SK-N-SH (cell line): ENCODE data around the gene MS4A4E. TPM values are rescaled to one million over a fixed set of nuclear protein-coding genes. Genes with fewer than 3 reads are reported as not detected.

Source experiments
- CTCF ChIA-PET: fragments of 300-600, 350-600 bp; formaldehyde crosslinking; extraction: SDS; loops from one replicate; lab custom pipeline; 2021; lab: Yijun Ruan, JAX
- POLR2A ChIA-PET: fragments of 350-600 bp; sonication (Branson Sonifier 250); formaldehyde crosslinking; extraction: SDS; loops from one replicate; lab custom pipeline; 2020; ENCODE audit warnings: antibody characterized with exemption, inconsistent platforms; lab: Yijun Ruan, JAX
- DNase-seq: peaks from one replicate; pipeline ENCODE4 v3.0.0; 2012
- H2AFZ ChIP-seq: fragments of 200-600 bp; sonication (generic); 2 replicates; pipeline ENCODE4 v1.8.1; 2016; ENCODE audit warnings: antibody characterized with exemption, mild to moderate bottlenecking, low read depth
- H3F3A ChIP-seq: fragments of 200-600 bp; sonication (generic); replicated peaks from 2 replicates; pipeline ENCODE3; 2016; ENCODE audit warnings: antibody characterized with exemption, mild to moderate bottlenecking; ENCODE audit not compliant: insufficient read depth
- H3K27ac ChIP-seq, 2 experiments: fragments of 200-500 bp in 1 of 2; fragments of 200-600 bp in 1 of 2; sonication (Bioruptor generic) in 1 of 2; sonication (generic), shearing (Covaris generic) in 1 of 2; 2 replicates each; pipeline versions ENCODE4 v1.5.1 to v1.6.1; 2014 to 2016; ENCODE audit warnings: low read depth in 2 of 2, inconsistent platforms in 1 of 2, low read length in 1 of 2, mild to moderate bottlenecking in 1 of 2, mixed read lengths in 1 of 2
- H3K27me3 ChIP-seq: fragments of 200-600 bp; sonication (generic), shearing (Covaris generic); 2 replicates; pipeline ENCODE4 v1.6.1; 2016; ENCODE audit warnings: mixed run types; ENCODE audit not compliant: insufficient read depth
- H3K36me3 ChIP-seq, 2 experiments: fragments of 200-500 bp in 1 of 2; fragments of 200-600 bp in 1 of 2; sonication (Bioruptor generic) in 1 of 2; sonication (generic) in 1 of 2; replicated peaks in 1 of 2; 2 replicates each; pipeline versions ENCODE3 to v1.5.1; 2014 to 2016; ENCODE audit warnings: low read length in 1 of 2, mild to moderate bottlenecking in 1 of 2; ENCODE audit not compliant: insufficient read depth in 2 of 2, control insufficient read depth in 1 of 2
- H3K4me1 ChIP-seq, 2 experiments: fragments of 200-500 bp in 1 of 2; fragments of 200-600 bp in 1 of 2; sonication (Bioruptor generic) in 1 of 2; sonication (generic), shearing (Covaris generic) in 1 of 2; 2 replicates each; pipeline versions ENCODE4 v1.5.1 to v1.6.1; 2014 to 2016; ENCODE audit warnings: low read depth in 1 of 2, low read length in 1 of 2, mixed run types in 1 of 2; ENCODE audit not compliant: insufficient read depth in 2 of 2, control insufficient read depth in 1 of 2
- H3K4me2 ChIP-seq: fragments of 200-600 bp; sonication (generic), shearing (Covaris generic); 2 replicates; pipeline ENCODE4 v1.6.1; 2017; ENCODE audit warnings: mixed run types
- H3K4me3 ChIP-seq, 2 experiments: fragments of 200-500 bp in 1 of 2; fragments of 200-600 bp in 1 of 2; sonication (Bioruptor generic) in 1 of 2; sonication (generic), shearing (Covaris generic) in 1 of 2; 2 replicates each; pipeline versions ENCODE4 v1.5.1 to v1.8.1; 2014 to 2016; ENCODE audit warnings: low read depth in 2 of 2, inconsistent platforms in 1 of 2, low read length in 1 of 2, mild to moderate bottlenecking in 1 of 2, mixed read lengths in 1 of 2, moderate library complexity in 1 of 2
- H3K79me2 ChIP-seq: fragments of 200-600 bp; sonication (generic); 2 replicates; pipeline ENCODE4 v1.8.1; 2017; ENCODE audit warnings: mild to moderate bottlenecking; ENCODE audit not compliant: insufficient read depth
- H3K9ac ChIP-seq: fragments of 200-600 bp; sonication (generic); 2 replicates; pipeline ENCODE4 v1.6.1; 2017; ENCODE audit warnings: mixed run types
- H3K9me2 ChIP-seq: fragments of 200-600 bp; sonication (generic); 2 replicates; pipeline ENCODE4 v1.6.1; 2017; ENCODE audit warnings: mixed run types
- H3K9me3 ChIP-seq: fragments of 200-600 bp; sonication (generic); 2 replicates; pipeline ENCODE4 v1.6.1; 2017; ENCODE audit warnings: mixed run types, mild to moderate bottlenecking, moderate library complexity
- H4K20me1 ChIP-seq: fragments of 200-600 bp; sonication (generic); 2 replicates; pipeline ENCODE4 v1.6.1; 2017; ENCODE audit warnings: mild to moderate bottlenecking, mixed run types; ENCODE audit not compliant: insufficient read depth
- EZH2phosphoT487 ChIP-seq: fragments of 200-600 bp; sonication (generic); IDR thresholded peaks from 2 replicates; pipeline ENCODE4 v1.6.1; 2017; ENCODE audit warnings: low read depth, mixed run types, mild to moderate bottlenecking, antibody characterized with exemption, moderate library complexity, borderline replicate concordance
- FOSL2 ChIP-seq: IDR thresholded peaks from 2 replicates; pipeline ENCODE4 v1.4.0; 2012; ENCODE audit warnings: low read depth, mild to moderate bottlenecking, moderate library complexity, borderline replicate concordance
- MEF2A ChIP-seq: IDR thresholded peaks from 2 replicates; pipeline ENCODE4 v1.4.0; 2012; ENCODE audit warnings: low read depth, borderline replicate concordance
- NRF1 ChIP-seq: IDR thresholded peaks from 2 replicates; pipeline ENCODE4 v1.6.1; 2012; ENCODE audit warnings: low read depth, mild to moderate bottlenecking, low read length
- POLR2AphosphoS5 ChIP-seq: IDR thresholded peaks from 2 replicates; pipeline ENCODE4 v1.6.1; 2012; ENCODE audit warnings: low read depth, low read length
- RAD21 ChIP-seq: IDR thresholded peaks from 2 replicates; pipeline ENCODE4 v1.6.1; 2012; ENCODE audit warnings: mild to moderate bottlenecking, low read length
- RFX5 ChIP-seq: IDR thresholded peaks from 2 replicates; pipeline ENCODE4 v1.6.1; 2012; ENCODE audit warnings: mild to moderate bottlenecking, improper control_type of control experiment, low read length
- TCF12 ChIP-seq: IDR thresholded peaks from 2 replicates; pipeline ENCODE4 v1.4.0; 2012
- TEAD4 ChIP-seq: IDR thresholded peaks from 2 replicates; pipeline ENCODE4 v1.4.0; 2012; ENCODE audit warnings: mild to moderate bottlenecking, borderline replicate concordance; ENCODE audit not compliant: insufficient read depth
- YY1 ChIP-seq: IDR thresholded peaks from 2 replicates; pipeline ENCODE4 v1.4.0; 2012; ENCODE audit warnings: low read depth, mild to moderate bottlenecking
- WGBS: methylation state at CpG from one replicate; pipeline ENCODE4 v1.1.6; 2017; ENCODE audit warnings: low lambda C conversion rate; 5-methylcytosine and 5-hydroxymethylcytosine counted together
- polyA plus RNA-seq, 3 experiments: library from polyadenylated mRNA; depleted of rRNA; stranded (reverse); fragments of >200 nt; gene quantifications; 2 replicates each; pipeline ENCODE4 v1.2.3, GENCODE V29; 2012
- TF ChIP-seq, protein P1 (sequence below): fragments of 150-350 bp; IDR thresholded peaks from 2 replicates; pipeline ENCODE4 v1.6.1; 2017; ENCODE audit warnings: antibody characterized with exemption, low read length, low read depth, borderline replicate concordance
- TF ChIP-seq, protein P2 (sequence below): fragments of 200-600 bp; sonication (generic); IDR thresholded peaks from 2 replicates; pipeline ENCODE4 v1.6.1; 2017; ENCODE audit warnings: antibody characterized with exemption, mild to moderate bottlenecking, moderate library complexity
- TF ChIP-seq, protein P3 (sequence below): fragments of 150-350 bp; IDR thresholded peaks from 2 replicates; pipeline ENCODE4 v1.6.1; 2016; ENCODE audit warnings: mild to moderate bottlenecking, low read depth, low read length
- TF ChIP-seq, protein P4 (sequence below): IDR thresholded peaks from 2 replicates; pipeline ENCODE4 v1.4.0; 2012; ENCODE audit warnings: low read depth, borderline replicate concordance

MS4A4E gene
- polyA plus RNA-seq, 1 of the 3 experiments (the other 2 are of a cell fraction) = not detected

DNA sequence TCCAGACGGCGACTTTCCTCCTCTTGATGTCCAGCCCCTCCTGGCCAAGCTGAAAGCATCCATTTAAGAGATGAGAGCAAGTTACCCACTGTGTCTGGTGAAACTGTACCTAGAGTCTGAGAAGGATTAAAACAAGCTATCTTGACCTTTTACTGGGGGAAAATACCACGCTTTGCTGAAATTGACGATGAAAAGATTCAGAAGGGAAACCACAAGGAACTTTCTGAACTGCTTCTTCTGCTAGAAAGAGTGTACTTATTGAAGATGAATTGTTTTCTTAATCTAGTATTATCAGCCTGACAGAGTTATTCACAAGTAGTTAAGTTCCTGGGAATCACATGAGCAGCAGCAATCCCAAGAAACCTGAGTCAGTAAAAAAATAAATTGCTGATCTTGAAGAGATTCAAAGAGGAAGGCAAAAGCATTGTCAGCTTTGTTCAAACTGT, 47.0 kb downstream of the MS4A4E start:
- ChIA-PET POLR2A (no interaction called here), CTCF (interaction anchor here (1.1 kb wide), 1 partner anchor 18 kb away, joined by 3 read pairs; no protein-coding TSS in a partner anchor)
- Histone ChIP-seq H3K79me2 (no peaks in the 10 kb centered on the region), H3K9me3 (no peaks in the 10 kb centered on the region), H4K20me1 (no peaks in the 10 kb centered on the region), H3K9me2 (no peaks in the 10 kb centered on the region), H3F3A (no peaks in the 10 kb centered on the region), H3K9ac (no peak overlapping the region), H3K27me3 (no peaks in the 10 kb centered on the region), H3K36me3 (no peaks in the 10 kb centered on the region), H2AFZ (no peak overlapping the region), H3K27ac (no peak overlapping the region), H3K4me2 (no peak overlapping the region), H3K4me3 (no peak overlapping the region), H3K4me1 (no peaks in the 10 kb centered on the region)
- 15% methylated on average over 4 of the region's 4 CpGs for WGBS
- no peak for DNase-seq
- TF ChIP-seq, protein P1, sequence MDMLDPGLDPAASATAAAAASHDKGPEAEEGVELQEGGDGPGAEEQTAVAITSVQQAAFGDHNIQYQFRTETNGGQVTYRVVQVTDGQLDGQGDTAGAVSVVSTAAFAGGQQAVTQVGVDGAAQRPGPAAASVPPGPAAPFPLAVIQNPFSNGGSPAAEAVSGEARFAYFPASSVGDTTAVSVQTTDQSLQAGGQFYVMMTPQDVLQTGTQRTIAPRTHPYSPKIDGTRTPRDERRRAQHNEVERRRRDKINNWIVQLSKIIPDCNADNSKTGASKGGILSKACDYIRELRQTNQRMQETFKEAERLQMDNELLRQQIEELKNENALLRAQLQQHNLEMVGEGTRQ = no peak
- no peak for TF ChIP-seq YY1
- no peak for TF ChIP-seq FOSL2
- TF ChIP-seq, protein P2, sequence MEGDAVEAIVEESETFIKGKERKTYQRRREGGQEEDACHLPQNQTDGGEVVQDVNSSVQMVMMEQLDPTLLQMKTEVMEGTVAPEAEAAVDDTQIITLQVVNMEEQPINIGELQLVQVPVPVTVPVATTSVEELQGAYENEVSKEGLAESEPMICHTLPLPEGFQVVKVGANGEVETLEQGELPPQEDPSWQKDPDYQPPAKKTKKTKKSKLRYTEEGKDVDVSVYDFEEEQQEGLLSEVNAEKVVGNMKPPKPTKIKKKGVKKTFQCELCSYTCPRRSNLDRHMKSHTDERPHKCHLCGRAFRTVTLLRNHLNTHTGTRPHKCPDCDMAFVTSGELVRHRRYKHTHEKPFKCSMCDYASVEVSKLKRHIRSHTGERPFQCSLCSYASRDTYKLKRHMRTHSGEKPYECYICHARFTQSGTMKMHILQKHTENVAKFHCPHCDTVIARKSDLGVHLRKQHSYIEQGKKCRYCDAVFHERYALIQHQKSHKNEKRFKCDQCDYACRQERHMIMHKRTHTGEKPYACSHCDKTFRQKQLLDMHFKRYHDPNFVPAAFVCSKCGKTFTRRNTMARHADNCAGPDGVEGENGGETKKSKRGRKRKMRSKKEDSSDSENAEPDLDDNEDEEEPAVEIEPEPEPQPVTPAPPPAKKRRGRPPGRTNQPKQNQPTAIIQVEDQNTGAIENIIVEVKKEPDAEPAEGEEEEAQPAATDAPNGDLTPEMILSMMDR = no peak

DNA sequence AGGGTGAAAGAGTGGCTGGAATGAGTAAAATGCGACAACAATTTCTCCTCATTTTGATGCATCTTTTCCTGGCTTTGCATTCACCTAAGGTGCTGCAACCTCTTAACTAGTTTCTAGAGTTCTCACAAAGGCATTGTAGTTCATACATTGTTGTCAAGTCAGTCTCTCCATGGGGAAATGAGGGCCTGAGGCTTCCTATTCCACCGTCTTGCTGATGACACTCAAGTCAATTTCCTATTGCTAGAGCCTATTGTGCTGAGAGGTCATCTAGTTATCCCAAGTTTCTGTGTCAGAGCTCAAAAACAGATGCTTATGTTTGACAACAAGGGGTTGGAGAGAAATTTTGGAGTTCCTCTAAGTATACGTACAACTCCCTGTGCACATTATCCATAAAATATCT, 48.4 kb downstream of the MS4A4E start:
- Histone ChIP-seq H3K4me2 (no peak overlapping the region), H3K4me1 (no peaks in the 10 kb centered on the region)
- CTCF ChIA-PET = interaction anchor here (1.6 kb wide), 1 partner anchor 13 kb away, joined by 6 read pairs; the partner anchor contains the start of gene MS4A6A

More for the DNA sequence above, 48.4 kb downstream of the MS4A4E start:
- Histone ChIP-seq H3K9me2 (no peaks in the 10 kb centered on the region), H3F3A (no peaks in the 10 kb centered on the region), H3K27me3 (no peaks in the 10 kb centered on the region), H2AFZ (no peak overlapping the region), H3K79me2 (no peaks in the 10 kb centered on the region), H3K36me3 (no peaks in the 10 kb centered on the region), H3K9ac (no peak overlapping the region), H4K20me1 (no peaks in the 10 kb centered on the region), H3K4me3 (no peak overlapping the region), H3K9me3 (no peaks in the 10 kb centered on the region), H3K27ac (no peak overlapping the region)
- WGBS = 48% methylated on average over 3 of the region's 3 CpGs
- no peak for TF ChIP-seq POLR2AphosphoS5
- TF ChIP-seq MEF2A = no peak
- TF ChIP-seq RFX5 = no peak
- TF ChIP-seq, protein P3, sequence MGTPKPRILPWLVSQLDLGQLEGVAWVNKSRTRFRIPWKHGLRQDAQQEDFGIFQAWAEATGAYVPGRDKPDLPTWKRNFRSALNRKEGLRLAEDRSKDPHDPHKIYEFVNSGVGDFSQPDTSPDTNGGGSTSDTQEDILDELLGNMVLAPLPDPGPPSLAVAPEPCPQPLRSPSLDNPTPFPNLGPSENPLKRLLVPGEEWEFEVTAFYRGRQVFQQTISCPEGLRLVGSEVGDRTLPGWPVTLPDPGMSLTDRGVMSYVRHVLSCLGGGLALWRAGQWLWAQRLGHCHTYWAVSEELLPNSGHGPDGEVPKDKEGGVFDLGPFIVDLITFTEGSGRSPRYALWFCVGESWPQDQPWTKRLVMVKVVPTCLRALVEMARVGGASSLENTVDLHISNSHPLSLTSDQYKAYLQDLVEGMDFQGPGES = no peak
- TF ChIP-seq EZH2phosphoT487 = no peak
- TF ChIP-seq RAD21 = no peak
- TF ChIP-seq, protein P4, sequence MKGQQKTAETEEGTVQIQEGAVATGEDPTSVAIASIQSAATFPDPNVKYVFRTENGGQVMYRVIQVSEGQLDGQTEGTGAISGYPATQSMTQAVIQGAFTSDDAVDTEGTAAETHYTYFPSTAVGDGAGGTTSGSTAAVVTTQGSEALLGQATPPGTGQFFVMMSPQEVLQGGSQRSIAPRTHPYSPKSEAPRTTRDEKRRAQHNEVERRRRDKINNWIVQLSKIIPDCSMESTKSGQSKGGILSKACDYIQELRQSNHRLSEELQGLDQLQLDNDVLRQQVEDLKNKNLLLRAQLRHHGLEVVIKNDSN = no peak
- TF ChIP-seq, protein P2 = no peak
- no peak for TF ChIP-seq NRF1
- no peak for TF ChIP-seq TEAD4
- TF ChIP-seq, protein P1 = no peak
- TF ChIP-seq TCF12 = no peak
- POLR2A ChIA-PET = no interaction called here
- DNase-seq = no peak
